Stimulated activated CD4-positive, alpha-beta T cell treated with anti-CD3 and anti-CD28 coated beads, TNF-alpha, amount 100 ng/mL, for 1 hour (primary cell): ENCODE measurements around the gene ANKRD40CL.
A peak's percentile ranks its signal among the peaks of the same experiment; 100 is the strongest.

ENCODE experiments used
- DNase-seq, 3 donors: peaks; one replicate each; pipeline ENCODE4 v3.0.0-alpha.2; 2020; ENCODE audit warnings: low read depth in 3 of 3, low spot score in 1 of 3

ANKRD40CL gene

DNA sequence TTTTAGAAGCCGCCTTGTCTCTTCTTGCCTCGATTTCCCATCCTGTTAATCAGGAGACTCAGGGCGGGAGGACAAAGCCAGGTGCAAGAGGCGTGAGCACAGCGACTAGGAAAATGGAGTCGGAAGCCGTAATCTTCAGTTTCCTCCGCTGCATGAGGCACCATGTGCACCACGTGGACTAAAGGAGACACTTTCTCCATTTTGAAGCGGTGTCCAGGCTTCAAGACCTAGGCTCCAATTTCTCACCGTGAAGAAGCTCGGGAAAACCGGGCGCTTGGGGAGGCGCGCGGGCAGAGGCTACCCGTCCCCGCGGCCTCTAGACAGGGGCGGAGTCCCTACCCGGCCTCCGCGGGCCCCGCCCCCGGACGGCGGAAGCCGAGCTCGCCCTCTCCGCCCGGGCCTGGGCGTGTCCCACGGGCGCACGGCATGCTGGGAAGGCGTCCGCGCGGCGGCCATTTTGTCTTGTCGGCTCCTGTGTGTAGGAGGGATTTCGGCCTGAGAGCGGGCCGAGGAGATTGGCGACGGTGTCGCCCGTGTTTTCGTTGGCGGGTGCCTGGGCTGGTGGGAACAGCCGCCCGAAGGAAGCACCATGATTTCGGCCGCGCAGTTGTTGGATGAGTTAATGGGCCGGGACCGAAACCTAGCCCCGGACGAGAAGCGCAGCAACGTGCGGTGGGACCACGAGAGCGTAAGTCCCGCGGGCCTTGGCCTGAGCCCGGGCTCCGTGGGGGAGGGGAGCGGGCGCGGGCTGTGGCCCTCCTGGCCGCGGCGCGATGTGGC is 48.0 kb downstream of the ANKRD40CL start, which contains the start of gene LUC7L3:
Gene LUC7L3, plus strand, starts transcription at position 460 of the 780 bp plus-strand sequence. Its CDS starts 130 bp downstream, at position 590.
- peak; percentile 77 to 90 (median 85) for DNase-seq

DNA sequence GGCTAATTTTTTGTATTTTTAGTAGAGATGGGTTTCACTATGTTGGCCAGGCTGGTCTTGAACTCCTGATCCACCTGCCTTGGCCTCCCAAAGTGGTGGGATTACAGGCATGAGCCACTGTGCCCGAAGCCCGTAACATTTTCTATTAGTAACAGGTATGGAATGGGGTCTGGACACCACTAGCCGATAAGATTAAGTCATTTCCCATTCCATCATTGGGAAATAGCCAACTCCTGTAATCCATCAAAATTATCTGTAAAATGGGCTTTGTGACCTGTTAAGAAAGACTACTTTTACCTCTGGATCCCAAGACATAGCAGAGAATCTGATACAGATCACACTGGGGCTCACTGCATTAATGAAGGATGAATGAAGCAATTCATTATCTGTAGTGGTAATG is 51.8 kb downstream of the ANKRD40CL start:
- no peak for DNase-seq

DNA sequence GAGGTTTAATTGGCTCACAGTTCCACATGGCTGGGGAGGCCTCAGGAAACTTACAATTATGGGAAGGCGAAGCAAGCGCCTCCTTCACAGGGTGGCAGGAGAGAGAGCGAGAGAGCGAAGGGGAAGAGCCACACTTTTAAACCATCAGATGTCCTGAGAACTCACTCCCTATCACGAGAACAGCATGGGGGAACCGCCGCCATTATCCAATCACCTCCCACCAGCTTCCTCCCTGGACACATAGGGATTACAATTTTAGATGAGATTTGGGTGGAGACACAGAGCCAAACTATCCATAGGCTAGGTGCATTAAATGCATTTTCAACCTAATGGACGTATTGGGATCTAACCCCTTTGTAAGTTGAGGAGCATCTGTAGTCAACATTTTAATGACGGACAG is 54.7 kb downstream of the ANKRD40CL start:
- no peak for DNase-seq
